VCaP (cell line): ENCODE data around the gene DMPK.
A peak's percentile ranks its signal among the peaks of the same experiment; 100 is the strongest.

Source experiments
- H3K27ac ChIP-seq: fragments of 450-650 bp; 2 replicates; pipeline ENCODE4 v1.5.1; 2017
- CTCF ChIP-seq: fragments of 450-650 bp; conservative IDR thresholded peaks from 2 replicates; pipeline ENCODE4 v1.5.1; 2017; ENCODE audit warnings: mild to moderate bottlenecking, moderate library complexity

The DMPK gene

GRCh38 chr19:45824531-45825262, 42.4 kb upstream of the DMPK start:
- H3K27ac ChIP-seq, result peak overlapping the region; percentile 63
- TF ChIP-seq CTCF, result no peak

GRCh38 chr19:45824041-45824471, 41.8 kb upstream of the DMPK start:
- no peak for TF ChIP-seq CTCF
- H3K27ac ChIP-seq, result peak overlapping the region; percentile 63

GRCh38 chr19:45823182-45823581, 40.9 kb upstream of the DMPK start:
- TF ChIP-seq CTCF, result no peak
- H3K27ac ChIP-seq, result no peak overlapping the region

- H3K27ac ChIP-seq, result no peak overlapping the region
- TF ChIP-seq CTCF, result no peak
Observed at GRCh38 chr19:45822716-45823115, 40.4 kb upstream of the DMPK start.

- TF ChIP-seq CTCF, result no peak
- no peak overlapping the region for H3K27ac ChIP-seq
Observed at GRCh38 chr19:45821570-45821969, 39.3 kb upstream of the DMPK start.

- H3K27ac ChIP-seq, result no peak overlapping the region
- no peak for TF ChIP-seq CTCF
Observed at GRCh38 chr19:45821103-45821521, 38.8 kb upstream of the DMPK start.

- no peak for TF ChIP-seq CTCF
Observed at GRCh38 chr19:45820413-45821102, 38.3 kb upstream of the DMPK start.

More at GRCh38 chr19:45820413-45821102, 38.3 kb upstream of the DMPK start:
- H3K27ac ChIP-seq, result no peak overlapping the region
